CD8-positive, alpha-beta memory T cell (primary cell): ENCODE results near the gene SAP25. TPM values are rescaled to one million over a fixed set of nuclear protein-coding genes. Genes with fewer than 3 reads are reported as not detected.

ENCODE experiments used
- CTCF ChIA-PET: fragments of 350-600 bp; sonication (Branson Sonifier 250); formaldehyde crosslinking; loops from one replicate; lab custom pipeline; 2021; ENCODE audit warnings: antibody characterized with exemption; lab: Charles Lee
- POLR2A ChIA-PET: fragments of 350-600 bp; sonication (Branson Sonifier 250); formaldehyde crosslinking; loops from one replicate; lab custom pipeline; 2021; ENCODE audit warnings: antibody characterized with exemption; lab: Charles Lee
- DNase-seq, 5 donors: peaks; one replicate each; pipeline versions ENCODE4 v3.0.0 to v3.0.0-alpha.2; 2020 to 2022; ENCODE audit warnings: mixed read lengths in 1 of 5
- H3K27ac ChIP-seq: one replicate; pipeline ENCODE4 v1.7.0; 2013; ENCODE audit warnings: low read depth, mild to moderate bottlenecking, low read length, moderate library complexity
- H3K27me3 ChIP-seq: 2 replicates; pipeline ENCODE4 v1.7.0; 2013; ENCODE audit warnings: low read length, mild to moderate bottlenecking; ENCODE audit not compliant: insufficient read depth, poor library complexity, severe bottlenecking
- H3K36me3 ChIP-seq: 2 replicates; pipeline ENCODE4 v1.7.0; 2013; ENCODE audit warnings: mild to moderate bottlenecking, low read length, moderate library complexity; ENCODE audit not compliant: insufficient read depth
- H3K4me1 ChIP-seq: 2 replicates; pipeline ENCODE4 v1.7.0; 2013; ENCODE audit warnings: mild to moderate bottlenecking, low read length, moderate library complexity; ENCODE audit not compliant: insufficient read depth
- H3K4me3 ChIP-seq: 2 replicates; pipeline ENCODE4 v1.7.0; 2013; ENCODE audit warnings: mild to moderate bottlenecking, low read length
- H3K9me3 ChIP-seq: 2 replicates; pipeline ENCODE4 v1.7.0; 2013; ENCODE audit warnings: mild to moderate bottlenecking, low read length
- H3K27ac Mint-ChIP-seq, 8 donors: one replicate each; pipeline ENCODE4 v1.8.0; 2020 to 2021; ENCODE audit warnings: mixed read lengths in 8 of 8, mild to moderate bottlenecking in 6 of 8, inconsistent platforms in 3 of 8, moderate library complexity in 3 of 8
- H3K27me3 Mint-ChIP-seq, 2 donors: one replicate each; pipeline ENCODE4 v1.8.0; 2020 to 2021; ENCODE audit warnings: mixed read lengths in 2 of 2, mild to moderate bottlenecking in 1 of 2, moderate library complexity in 1 of 2
- H3K36me3 Mint-ChIP-seq, 3 donors: one replicate each; pipeline ENCODE4 v1.8.0; 2020 to 2021; ENCODE audit warnings: mixed read lengths in 3 of 3, inconsistent platforms in 1 of 3, mild to moderate bottlenecking in 1 of 3
- H3K4me1 Mint-ChIP-seq, 3 donors: one replicate each; pipeline ENCODE4 v1.8.0; 2020 to 2021; ENCODE audit warnings: mixed read lengths in 3 of 3, inconsistent platforms in 1 of 3, mild to moderate bottlenecking in 1 of 3
- H3K4me3 Mint-ChIP-seq, 7 donors: one replicate each; pipeline ENCODE4 v1.8.0; 2020 to 2021; ENCODE audit warnings: mixed read lengths in 7 of 7, mild to moderate bottlenecking in 6 of 7, moderate library complexity in 4 of 7, inconsistent platforms in 2 of 7
- H3K9me3 Mint-ChIP-seq, 5 donors: one replicate each; pipeline ENCODE4 v1.8.0; 2020 to 2022; ENCODE audit warnings: mixed read lengths in 5 of 5, mild to moderate bottlenecking in 3 of 5, moderate library complexity in 2 of 5, inconsistent platforms in 1 of 5
- polyA plus RNA-seq: library from polyadenylated mRNA; unstranded; fragments of 300-500 nt; fragmentation: Illumina TruSeq; gene quantifications from one replicate; pipeline ENCODE4 v1.2.3, GENCODE V29; 2021
- total RNA-seq, 2 experiments: library from RNA; stranded (reverse); gene quantifications; one replicate each; pipeline ENCODE4 v1.2.3, GENCODE V29; 2021

The SAP25 gene
- total and polyA plus RNA-seq, 3 experiments from 2014 or later, result 0.56 to 14.3 (median 13.9) TPM

- Mint-ChIP-seq H3K4me3 (peak overlapping the region in 1 of 7 donors; percentile 23), H3K9me3 (no peaks in the 10 kb centered on the region), H3K36me3 (peaks cover 0 to 61% (median 7%) of the 10 kb centered on the region in 3 donors), H3K4me1 (peaks cover 14 to 21% (median 16%) of the 10 kb centered on the region in 3 donors), H3K27me3 (peaks cover 0 to 1% of the 10 kb centered on the region in 2 donors), H3K27ac (no peak overlapping the region)
- Histone ChIP-seq H3K4me3 (no peak overlapping the region), H3K4me1 (peaks cover 18% of the 10 kb centered on the region), H3K27me3 (no peaks in the 10 kb centered on the region), H3K36me3 (peaks cover 5% of the 10 kb centered on the region), H3K27ac (no peak overlapping the region), H3K9me3 (no peaks in the 10 kb centered on the region)
- CTCF ChIA-PET, result interaction anchor here (0.8 to 16.7 kb wide), 13 partner anchors 15 to 163 kb away, joined by 3 to 174 read pairs (median 7); partner anchors contain the start of genes FBXO24, LRCH4, MOSPD3 and NYAP1
- POLR2A ChIA-PET, result interaction anchor here (1.1 kb wide), 1 partner anchor 24 kb away, joined by 3 read pairs; the partner anchor contains the start of genes FBXO24 and LRCH4
- DNase-seq, result no peak
Observed at GRCh38 chr7:100562195-100563099, 11.3 kb downstream of the SAP25 start.

GRCh38 chr7:100561491-100562194, 12.1 kb downstream of the SAP25 start:
- Mint-ChIP-seq H3K4me1 (peaks cover 14 to 18% (median 16%) of the 10 kb centered on the region in 3 donors), H3K27me3 (peaks cover 0 to 1% of the 10 kb centered on the region in 2 donors), H3K9me3 (no peaks in the 10 kb centered on the region), H3K36me3 (peaks cover under 1 to 65% (median 10%) of the 10 kb centered on the region in 3 donors), H3K27ac (peak overlapping the region in 1 of 8 donors; percentile 29), H3K4me3 (peak overlapping the region in 1 of 7 donors; percentile 23)
- no peak for DNase-seq
- ChIA-PET POLR2A (interaction anchor here (1.1 kb wide), 1 partner anchor 25 kb away, joined by 3 read pairs; the partner anchor contains the start of genes FBXO24 and LRCH4), CTCF (interaction anchor here (0.8 to 16.7 kb wide), 7 partner anchors 14 to 164 kb away, joined by 3 to 174 read pairs (median 7); partner anchors contain the start of genes FBXO24, LRCH4, NYAP1 and POP7)
- Histone ChIP-seq H3K27ac (peak overlapping the region; percentile 24), H3K27me3 (no peaks in the 10 kb centered on the region), H3K4me3 (no peak overlapping the region), H3K4me1 (peaks cover 17% of the 10 kb centered on the region), H3K36me3 (peaks cover 6% of the 10 kb centered on the region), H3K9me3 (no peaks in the 10 kb centered on the region)

- no peaks in the 10 kb centered on the region for H3K27me3 ChIP-seq
- peaks cover 16% of the 10 kb centered on the region for H3K4me1 ChIP-seq
- DNase-seq, result no peak
- CTCF ChIA-PET, result interaction anchor here (0.7 to 16.7 kb wide), 36 partner anchors 10 to 166 kb away, joined by 3 to 174 read pairs (median 6); partner anchors contain the start of genes AGFG2, FBXO24, LRCH4 and MOSPD3
- H3K36me3 Mint-ChIP-seq, result peaks cover 5 to 76% (median 18%) of the 10 kb centered on the region in 3 donors
- no peak overlapping the region for H3K4me3 Mint-ChIP-seq
- H3K4me3 ChIP-seq, result no peak overlapping the region
- H3K4me1 Mint-ChIP-seq, result peaks cover 14 to 16% (median 14%) of the 10 kb centered on the region in 3 donors
- H3K27ac Mint-ChIP-seq, result peak overlapping the region in 5 of 8 donors; percentile 6 to 74 (median 69)
- H3K9me3 Mint-ChIP-seq, result no peaks in the 10 kb centered on the region
- peaks cover 19% of the 10 kb centered on the region for H3K36me3 ChIP-seq
- POLR2A ChIA-PET, result interaction anchor here (0.8 to 2.3 kb wide), 8 partner anchors 10 to 90 kb away, joined by 3 to 13 read pairs (median 6); partner anchors contain the start of genes AGFG2, MOSPD3 and TSC22D4
- no peak overlapping the region for H3K27ac ChIP-seq
- H3K9me3 ChIP-seq, result no peaks in the 10 kb centered on the region
- no peaks in the 10 kb centered on the region for H3K27me3 Mint-ChIP-seq
Observed at GRCh38 chr7:100559127-100559526, 14.6 kb downstream of the SAP25 start.

- peak overlapping the region in 4 of 8 donors; percentile 55 to 74 (median 66) for H3K27ac Mint-ChIP-seq
Observed at GRCh38 chr7:100556541-100556940, 17.2 kb downstream of the SAP25 start.

GRCh38 chr7:100555701-100556100, 18.0 kb downstream of the SAP25 start:
- Mint-ChIP-seq H3K27ac (peak overlapping the region in 7 of 8 donors; percentile 43 to 83 (median 70)), H3K27me3 (no peaks in the 10 kb centered on the region), H3K4me1 (peaks cover 13 to 15% (median 14%) of the 10 kb centered on the region in 3 donors), H3K4me3 (no peak overlapping the region), H3K9me3 (no peaks in the 10 kb centered on the region), H3K36me3 (peaks cover 6 to 71% (median 22%) of the 10 kb centered on the region in 3 donors)
- Histone ChIP-seq H3K27me3 (no peaks in the 10 kb centered on the region), H3K9me3 (no peaks in the 10 kb centered on the region), H3K4me3 (no peak overlapping the region), H3K4me1 (peaks cover 10% of the 10 kb centered on the region), H3K27ac (no peak overlapping the region), H3K36me3 (peaks cover 22% of the 10 kb centered on the region)
- DNase-seq, result no peak
- POLR2A ChIA-PET, result interaction anchor here (0.9 kb wide), 1 partner anchor 17 kb away, joined by 4 read pairs; the partner anchor contains the start of gene AGFG2
- CTCF ChIA-PET, result interaction anchor here (0.9 to 16.7 kb wide), 6 partner anchors 8 to 86 kb away, joined by 3 to 174 read pairs (median 4); partner anchors contain the start of genes NYAP1 and TSC22D4

More at GRCh38 chr7:100556541-100556940, 17.2 kb downstream of the SAP25 start:
- Mint-ChIP-seq H3K27me3 (no peaks in the 10 kb centered on the region), H3K9me3 (no peaks in the 10 kb centered on the region), H3K36me3 (peaks cover 5 to 72% (median 22%) of the 10 kb centered on the region in 3 donors), H3K4me3 (no peak overlapping the region), H3K4me1 (peaks cover 12 to 14% (median 14%) of the 10 kb centered on the region in 3 donors)
- no peak overlapping the region for H3K4me3 ChIP-seq
- H3K27me3 ChIP-seq, result no peaks in the 10 kb centered on the region
- H3K27ac ChIP-seq, result no peak overlapping the region
- H3K9me3 ChIP-seq, result no peaks in the 10 kb centered on the region
- no peak for DNase-seq
- H3K36me3 ChIP-seq, result peaks cover 22% of the 10 kb centered on the region
- ChIA-PET POLR2A (no interaction called here), CTCF (interaction anchor here (1.4 to 16.7 kb wide), 3 partner anchors 15 to 87 kb away, joined by 3 to 174 read pairs (median 9); partner anchors contain the start of genes NYAP1 and TSC22D4)
- peaks cover 9% of the 10 kb centered on the region for H3K4me1 ChIP-seq

GRCh38 chr7:100553032-100553431, 20.7 kb downstream of the SAP25 start:
- CTCF ChIA-PET, result interaction anchor here (1.2 to 16.7 kb wide), 4 partner anchors 11 to 139 kb away, joined by 3 to 174 read pairs (median 5); partner anchors contain the start of genes NYAP1 and TSC22D4
- no peaks in the 10 kb centered on the region for H3K9me3 ChIP-seq
- H3K4me3 Mint-ChIP-seq, result peak overlapping the region in 1 of 7 donors; percentile 72
- H3K27ac ChIP-seq, result no peak overlapping the region
- H3K36me3 Mint-ChIP-seq, result peaks cover 12 to 63% (median 29%) of the 10 kb centered on the region in 3 donors
- H3K9me3 Mint-ChIP-seq, result no peaks in the 10 kb centered on the region
- POLR2A ChIA-PET, result no interaction called here
- peak overlapping the region in 3 of 8 donors; percentile 24 to 85 (median 57) for H3K27ac Mint-ChIP-seq
- no peak overlapping the region for H3K4me3 ChIP-seq
- peaks cover 22% of the 10 kb centered on the region for H3K36me3 ChIP-seq
- DNase-seq, result no peak
- H3K4me1 Mint-ChIP-seq, result peaks cover 30 to 32% (median 31%) of the 10 kb centered on the region in 3 donors
- no peaks in the 10 kb centered on the region for H3K27me3 Mint-ChIP-seq
- peaks cover 26% of the 10 kb centered on the region for H3K4me1 ChIP-seq
- H3K27me3 ChIP-seq, result no peaks in the 10 kb centered on the region

- Histone ChIP-seq H3K27me3 (no peaks in the 10 kb centered on the region), H3K9me3 (no peaks in the 10 kb centered on the region), H3K4me3 (no peak overlapping the region), H3K27ac (no peak overlapping the region), H3K36me3 (peaks cover 22% of the 10 kb centered on the region), H3K4me1 (peaks cover 31% of the 10 kb centered on the region)
- Mint-ChIP-seq H3K27ac (peak overlapping the region; percentile 34 to 85 (median 66)), H3K4me1 (peaks cover 35 to 37% (median 36%) of the 10 kb centered on the region in 3 donors), H3K27me3 (no peaks in the 10 kb centered on the region), H3K36me3 (peaks cover 12 to 64% (median 33%) of the 10 kb centered on the region in 3 donors), H3K9me3 (no peaks in the 10 kb centered on the region), H3K4me3 (peak overlapping the region in 1 of 7 donors; percentile 73)
- CTCF ChIA-PET, result interaction anchor here (1.2 to 16.7 kb wide), 4 partner anchors 11 to 140 kb away, joined by 3 to 174 read pairs (median 5); partner anchors contain the start of genes NYAP1 and TSC22D4
- POLR2A ChIA-PET, result no interaction called here
- no peak for DNase-seq
Observed at GRCh38 chr7:100552532-100552931, 21.2 kb downstream of the SAP25 start.
